ENCODE data around the gene NDUFA3.

Gene NDUFA3

GRCh38 chr19:54108496-54108895, 5.8 kb downstream of the NDUFA3 start:
- no peak for DNase-seq

GRCh38 chr19:54109651-54110050, 7.0 kb downstream of the NDUFA3 start:
- no peak for DNase-seq

GRCh38 chr19:54114340-54115108, 11.9 kb downstream of the NDUFA3 start:
- peak; percentile 37 for DNase-seq

GRCh38 chr19:54115109-54116063, 12.7 kb downstream of the NDUFA3 start, which contains the start of the genes PRPF31 and TFPT:
Gene PRPF31, plus strand, starts transcription at chr19:54115754. Its CDS starts 2,525 bp downstream, at chr19:54118279.
Gene TFPT, minus strand, starts transcription at chr19:54115657. Its CDS starts 388 bp downstream, at chr19:54115269.
- DNase-seq: peak; percentile 90

GRCh38 chr19:54121259-54121658, 18.6 kb downstream of the NDUFA3 start:
- DNase-seq: no peak

- no peak for DNase-seq
Measured at GRCh38 chr19:54123682-54124081, 21.0 kb downstream of the NDUFA3 start.

- no peak for DNase-seq
Measured at GRCh38 chr19:54124393-54124792, 21.7 kb downstream of the NDUFA3 start.

- no peak for DNase-seq
Measured at GRCh38 chr19:54125713-54126112, 23.1 kb downstream of the NDUFA3 start.

- no peak for DNase-seq
Measured at GRCh38 chr19:54127688-54128440, 25.2 kb downstream of the NDUFA3 start.

GRCh38 chr19:54128441-54128725, 25.7 kb downstream of the NDUFA3 start:
- DNase-seq: no peak

- DNase-seq: no peak
Measured at GRCh38 chr19:54128796-54129616, 26.4 kb downstream of the NDUFA3 start.

- DNase-seq: no peak
Measured at GRCh38 chr19:54129617-54129996, 27.0 kb downstream of the NDUFA3 start.

GRCh38 chr19:54133312-54133956, 30.8 kb downstream of the NDUFA3 start:
- DNase-seq: no peak

- no peak for DNase-seq
Measured at GRCh38 chr19:54133957-54134590, 31.4 kb downstream of the NDUFA3 start.

GRCh38 chr19:54136086-54136863, 33.6 kb downstream of the NDUFA3 start:
- DNase-seq: no peak

GRCh38 chr19:54136864-54137698, 34.4 kb downstream of the NDUFA3 start:
- DNase-seq: peak; percentile 99

GRCh38 chr19:54137699-54138488, 35.2 kb downstream of the NDUFA3 start, which contains the start of gene CNOT3:
Gene CNOT3, plus strand, starts transcription at chr19:54137762. Its CDS starts 5,217 bp downstream, at chr19:54142979.
- no peak for DNase-seq

GRCh38 chr19:54138489-54139256, 36.0 kb downstream of the NDUFA3 start:
- DNase-seq: no peak
